Measurements from ENCODE around the gene COL11A1. TPM values are rescaled to one million over a fixed set of nuclear protein-coding genes. Genes with fewer than 3 reads are reported as not detected.

Gene COL11A1
- under 1 TPM in 2 of 4 donors, not detected in 2; 0.26 to 0.53 TPM for total RNA-seq

DNA sequence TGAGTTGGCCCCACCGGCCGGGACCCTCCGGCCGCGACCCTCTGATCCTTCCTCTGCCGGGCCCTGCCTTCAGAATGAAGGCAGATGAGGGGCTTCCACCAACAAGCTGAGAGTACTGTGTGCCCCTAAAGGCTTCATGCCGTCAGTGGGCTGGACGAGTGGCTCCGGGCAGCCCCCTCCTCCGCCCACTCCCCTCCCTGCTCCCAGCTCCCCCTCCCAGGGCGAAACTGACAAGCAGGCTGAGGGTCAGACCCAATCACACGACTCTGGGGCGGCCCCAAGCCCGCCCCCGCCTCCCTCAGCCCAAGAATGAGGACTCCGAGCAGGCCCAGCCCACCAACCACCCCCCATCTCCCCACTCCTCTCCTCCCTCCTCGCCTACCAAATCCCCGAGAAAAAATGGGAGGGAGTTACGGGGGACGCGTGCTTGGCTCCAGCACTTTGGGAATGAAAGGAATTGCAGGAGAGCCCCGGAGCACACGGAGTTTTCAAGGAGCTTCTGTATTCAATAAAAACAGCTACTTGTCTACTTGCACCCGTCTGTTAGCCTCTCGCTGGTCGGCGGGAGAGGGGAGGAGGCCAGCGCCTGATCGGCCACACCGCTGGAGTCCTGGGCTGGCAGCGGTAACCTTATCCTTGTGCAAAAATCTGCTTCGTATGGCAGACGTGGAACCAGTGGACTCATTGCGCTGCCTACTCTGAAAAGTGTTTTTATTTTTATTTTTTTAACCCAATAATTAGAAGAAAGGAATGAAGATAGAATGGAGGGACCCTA, at the start of gene COL11A1:
COL11A1 (minus strand) TSS at position 147 of the 775 bp plus-strand sequence. CDS start 344 bp downstream, outside the sequence.
- H3K27me3 ChIP-seq: peaks cover 7 to 8% (median 8%) of the 10 kb centered on the region in 3 donors
- H3K27ac ChIP-seq: no peak within 1 kb of the TSS
- H3K4me3 ChIP-seq: peak within 1 kb of the TSS; percentile 41 to 68 (median 50)
- H3K9me3 ChIP-seq: no peaks in the 10 kb centered on the region
- TF ChIP-seq, protein P1, sequence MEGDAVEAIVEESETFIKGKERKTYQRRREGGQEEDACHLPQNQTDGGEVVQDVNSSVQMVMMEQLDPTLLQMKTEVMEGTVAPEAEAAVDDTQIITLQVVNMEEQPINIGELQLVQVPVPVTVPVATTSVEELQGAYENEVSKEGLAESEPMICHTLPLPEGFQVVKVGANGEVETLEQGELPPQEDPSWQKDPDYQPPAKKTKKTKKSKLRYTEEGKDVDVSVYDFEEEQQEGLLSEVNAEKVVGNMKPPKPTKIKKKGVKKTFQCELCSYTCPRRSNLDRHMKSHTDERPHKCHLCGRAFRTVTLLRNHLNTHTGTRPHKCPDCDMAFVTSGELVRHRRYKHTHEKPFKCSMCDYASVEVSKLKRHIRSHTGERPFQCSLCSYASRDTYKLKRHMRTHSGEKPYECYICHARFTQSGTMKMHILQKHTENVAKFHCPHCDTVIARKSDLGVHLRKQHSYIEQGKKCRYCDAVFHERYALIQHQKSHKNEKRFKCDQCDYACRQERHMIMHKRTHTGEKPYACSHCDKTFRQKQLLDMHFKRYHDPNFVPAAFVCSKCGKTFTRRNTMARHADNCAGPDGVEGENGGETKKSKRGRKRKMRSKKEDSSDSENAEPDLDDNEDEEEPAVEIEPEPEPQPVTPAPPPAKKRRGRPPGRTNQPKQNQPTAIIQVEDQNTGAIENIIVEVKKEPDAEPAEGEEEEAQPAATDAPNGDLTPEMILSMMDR (IDR thresholded peaks at IDR 0.05 in 4 of 5, conservative IDR thresholded peaks at IDR 0.05 in 1 of 5): no peak
- no peak for TF ChIP-seq POLR2A (IDR thresholded peaks at IDR 0.05)
- no peaks in the 10 kb centered on the region for H3K36me3 ChIP-seq
- no peak for ATAC-seq
- in situ Hi-C loops (cut with MboI; ENCODE audit: low sequenced_read_pairs in 4 of 4): loop anchor here in 2 of 4 donors (25.0 kb wide), 2 partner anchors 354 to 404 kb away; no protein-coding TSS in a partner anchor
- intact Hi-C loops (cut with DNase I; ENCODE audit: low total_unique reads): loop anchor here (5.0 kb wide), 1 partner anchor 354 kb away; no protein-coding TSS in a partner anchor
- peaks cover 0 to 26% of the 10 kb centered on the region in 2 donors for H3K4me1 ChIP-seq
- no peak for DNase-seq

DNA sequence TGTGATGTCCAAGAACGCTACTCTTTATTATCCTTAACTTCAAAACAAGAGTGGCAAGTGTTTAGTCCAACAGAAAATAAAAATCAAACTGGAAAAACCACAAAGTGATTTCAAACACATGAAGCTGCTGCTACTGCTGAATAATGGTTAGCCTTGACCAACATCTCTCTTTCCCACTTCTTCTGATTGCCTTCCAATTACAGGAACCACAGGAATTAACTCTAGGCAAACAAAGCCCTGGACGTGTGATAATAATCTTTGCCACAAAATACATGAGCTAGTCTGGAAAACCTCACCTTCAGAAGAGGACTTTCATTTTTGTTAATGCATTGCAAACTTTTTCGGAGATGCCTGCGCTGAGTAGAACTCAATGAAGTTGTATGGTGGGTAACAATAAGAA, 48.6 kb upstream of the COL11A1 start:
- Histone ChIP-seq H3K27ac (no peak overlapping the region), H3K4me1 (no peaks in the 10 kb centered on the region), H3K4me3 (no peak overlapping the region), H3K27me3 (no peaks in the 10 kb centered on the region), H3K36me3 (no peaks in the 10 kb centered on the region), H3K9me3 (no peaks in the 10 kb centered on the region)
- intact Hi-C loops (cut with DNase I; ENCODE audit: low total_unique reads): no loop called here
- TF ChIP-seq POLR2A (IDR thresholded peaks at IDR 0.05): no peak
- DNase-seq: no peak
- no peak for ATAC-seq
- in situ Hi-C loops (cut with MboI; ENCODE audit: low sequenced_read_pairs in 4 of 4): no loop called here

DNA sequence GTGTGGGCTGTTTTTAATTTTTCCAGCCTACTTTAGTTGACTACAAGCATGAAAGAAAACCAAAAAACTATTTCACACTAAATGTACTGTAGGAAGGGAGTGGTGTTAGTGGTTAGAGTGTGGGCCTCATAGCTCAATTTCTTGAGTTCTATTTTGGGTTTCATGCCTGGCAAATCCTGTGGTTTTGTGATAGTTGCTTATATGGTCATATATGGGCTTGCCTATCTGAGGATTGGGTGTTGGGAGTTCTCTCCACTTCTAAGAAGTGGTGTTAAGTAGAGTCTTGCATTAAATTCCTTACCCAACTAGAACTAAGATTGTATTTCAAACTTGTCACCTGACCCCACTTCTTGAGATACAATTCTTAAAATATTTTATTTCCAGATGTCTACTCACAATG, 37.8 kb upstream of the COL11A1 start:
- Histone ChIP-seq H3K27me3 (no peaks in the 10 kb centered on the region), H3K36me3 (no peaks in the 10 kb centered on the region), H3K4me1 (no peaks in the 10 kb centered on the region), H3K27ac (no peak overlapping the region), H3K4me3 (no peak overlapping the region), H3K9me3 (no peaks in the 10 kb centered on the region)
- no peak for ATAC-seq
- DNase-seq: no peak
- intact Hi-C loops (cut with DNase I; ENCODE audit: low total_unique reads): no loop called here
- TF ChIP-seq POLR2A (IDR thresholded peaks at IDR 0.05): no peak
- TF ChIP-seq, protein P1 (IDR thresholded peaks at IDR 0.05 in 4 of 5, conservative IDR thresholded peaks at IDR 0.05 in 1 of 5): no peak
- in situ Hi-C loops (cut with MboI; ENCODE audit: low sequenced_read_pairs in 4 of 4): no loop called here

DNA sequence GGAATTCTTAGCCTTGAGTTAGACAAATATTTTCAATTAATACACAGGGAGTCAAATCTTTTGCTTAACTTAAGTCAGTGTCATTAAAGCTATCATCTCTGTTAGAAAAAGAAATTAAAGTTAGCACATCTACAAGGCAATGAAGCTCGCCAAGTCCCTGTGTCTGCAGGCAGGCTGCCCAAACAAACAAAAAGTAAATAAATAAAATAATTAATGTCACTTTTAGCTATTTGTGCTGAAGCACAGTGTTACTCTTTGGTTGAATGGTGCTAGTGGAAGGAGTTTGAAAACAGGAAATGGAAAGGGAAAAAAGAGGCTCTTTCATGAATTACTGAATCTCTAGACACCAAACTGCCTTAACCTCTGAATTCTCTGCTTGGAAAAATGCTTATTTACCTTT, 37.1 kb upstream of the COL11A1 start:
- in situ Hi-C loops (cut with MboI; ENCODE audit: low sequenced_read_pairs in 4 of 4): no loop called here
- Histone ChIP-seq H3K27ac (no peak overlapping the region), H3K4me3 (no peak overlapping the region), H3K27me3 (no peaks in the 10 kb centered on the region), H3K36me3 (no peaks in the 10 kb centered on the region), H3K4me1 (no peaks in the 10 kb centered on the region), H3K9me3 (no peaks in the 10 kb centered on the region)
- ATAC-seq (no peak), DNase-seq (no peak)
- TF ChIP-seq POLR2A (IDR thresholded peaks at IDR 0.05): no peak
- TF ChIP-seq, protein P1 (IDR thresholded peaks at IDR 0.05 in 4 of 5, conservative IDR thresholded peaks at IDR 0.05 in 1 of 5): no peak
- intact Hi-C loops (cut with DNase I; ENCODE audit: low total_unique reads): no loop called here

DNA sequence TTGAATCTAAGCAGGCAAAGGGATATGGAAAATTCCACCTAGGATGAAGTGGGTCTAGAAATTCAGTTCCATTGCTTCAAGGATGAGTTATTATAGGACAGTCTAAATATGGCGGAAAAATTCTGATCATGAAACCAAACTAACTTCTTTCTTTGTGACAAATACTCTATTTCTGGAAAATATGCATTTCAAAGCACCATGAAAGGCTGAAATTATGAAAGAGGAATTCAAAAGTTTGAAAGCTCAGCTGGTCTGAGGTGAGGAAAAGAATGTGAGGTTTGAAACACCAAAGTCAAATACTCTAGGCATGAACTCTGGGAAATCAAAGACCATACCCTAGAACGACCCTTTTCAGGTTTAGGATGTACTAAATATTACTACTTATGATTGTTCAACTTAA, 36.4 kb upstream of the COL11A1 start:
- Histone ChIP-seq H3K4me1 (no peaks in the 10 kb centered on the region), H3K27me3 (no peaks in the 10 kb centered on the region), H3K4me3 (no peak overlapping the region), H3K36me3 (no peaks in the 10 kb centered on the region), H3K27ac (no peak overlapping the region), H3K9me3 (no peaks in the 10 kb centered on the region)
- DNase-seq (no peak), ATAC-seq (no peak)
- in situ Hi-C loops (cut with MboI; ENCODE audit: low sequenced_read_pairs in 4 of 4): no loop called here
- no peak for TF ChIP-seq POLR2A (IDR thresholded peaks at IDR 0.05)
- TF ChIP-seq, protein P1 (IDR thresholded peaks at IDR 0.05 in 4 of 5, conservative IDR thresholded peaks at IDR 0.05 in 1 of 5): no peak
- intact Hi-C loops (cut with DNase I; ENCODE audit: low total_unique reads): no loop called here

All from gastrocnemius medialis (tissue), 4 donors.